Neural cell (in vitro differentiated cells): ENCODE data around the gene FANCI.

Experiments used
- EP300 ChIP-seq: fragments of 450-650 bp; conservative IDR thresholded peaks from 2 replicates; pipeline ENCODE4 v1.6.1; 2014; ENCODE audit warnings: antibody characterized with exemption, mild to moderate bottlenecking, moderate library complexity; ENCODE audit not compliant: poor library complexity, severe bottlenecking
- EZH2 ChIP-seq: fragments of 200-600, 300-800 bp; shearing (Covaris generic), sonication (generic); IDR thresholded peaks from 2 replicates; pipeline ENCODE4 v1.6.1; 2014; ENCODE audit warnings: antibody characterized with exemption, low read length, borderline replicate concordance, mild to moderate bottlenecking; ENCODE audit not compliant: insufficient read depth, poor library complexity, severe bottlenecking
- POLR2AphosphoS5 ChIP-seq: IDR thresholded peaks from 2 replicates; pipeline ENCODE4 v1.6.1; 2012
- TF ChIP-seq, protein P1 (sequence below): fragments of 450-650 bp; IDR thresholded peaks from 2 replicates; pipeline ENCODE4 v1.5.1; 2014; ENCODE audit warnings: antibody characterized with exemption, mild to moderate bottlenecking, moderate library complexity; ENCODE audit not compliant: poor library complexity, severe bottlenecking

DNA sequence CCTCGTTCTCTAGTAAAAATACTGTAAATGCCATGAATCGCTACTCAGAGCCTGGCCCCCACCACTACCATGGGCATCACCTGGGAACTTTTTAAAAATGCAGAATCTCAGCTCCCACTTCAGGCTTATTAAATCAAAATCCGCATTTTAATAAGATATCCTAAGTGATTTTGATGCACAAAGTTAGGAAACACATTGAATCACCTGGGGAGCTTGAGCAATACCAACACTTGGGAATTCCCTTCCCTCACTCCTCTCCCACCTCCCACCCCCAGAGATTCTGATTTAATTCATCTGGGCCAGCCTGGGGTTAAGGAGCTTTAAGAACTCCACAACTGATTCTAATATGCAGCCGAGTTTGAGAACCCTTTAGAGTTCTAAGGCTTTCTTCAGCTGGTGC lies 49.2 kb upstream of the FANCI start:
- TF ChIP-seq, protein P1, sequence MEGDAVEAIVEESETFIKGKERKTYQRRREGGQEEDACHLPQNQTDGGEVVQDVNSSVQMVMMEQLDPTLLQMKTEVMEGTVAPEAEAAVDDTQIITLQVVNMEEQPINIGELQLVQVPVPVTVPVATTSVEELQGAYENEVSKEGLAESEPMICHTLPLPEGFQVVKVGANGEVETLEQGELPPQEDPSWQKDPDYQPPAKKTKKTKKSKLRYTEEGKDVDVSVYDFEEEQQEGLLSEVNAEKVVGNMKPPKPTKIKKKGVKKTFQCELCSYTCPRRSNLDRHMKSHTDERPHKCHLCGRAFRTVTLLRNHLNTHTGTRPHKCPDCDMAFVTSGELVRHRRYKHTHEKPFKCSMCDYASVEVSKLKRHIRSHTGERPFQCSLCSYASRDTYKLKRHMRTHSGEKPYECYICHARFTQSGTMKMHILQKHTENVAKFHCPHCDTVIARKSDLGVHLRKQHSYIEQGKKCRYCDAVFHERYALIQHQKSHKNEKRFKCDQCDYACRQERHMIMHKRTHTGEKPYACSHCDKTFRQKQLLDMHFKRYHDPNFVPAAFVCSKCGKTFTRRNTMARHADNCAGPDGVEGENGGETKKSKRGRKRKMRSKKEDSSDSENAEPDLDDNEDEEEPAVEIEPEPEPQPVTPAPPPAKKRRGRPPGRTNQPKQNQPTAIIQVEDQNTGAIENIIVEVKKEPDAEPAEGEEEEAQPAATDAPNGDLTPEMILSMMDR: no peak
- TF ChIP-seq POLR2AphosphoS5: no peak
- no peak for TF ChIP-seq EP300
- no peak for TF ChIP-seq EZH2
